ENCODE data around the gene TMEM259. TPM values are rescaled to one million over a fixed set of nuclear protein-coding genes. Genes with fewer than 3 reads are reported as not detected.

TMEM259 gene
- total and polyA plus RNA-seq, 9 of the 15 experiments (the other 6 are each of a cell fraction or from before 2014, with no cell fraction given) = 0.52 to 231 (median 63.6) TPM

GRCh38 chr19:982567-983170 is 38.3 kb downstream of the TMEM259 start (continued):
- TF ChIP-seq, protein P1, sequence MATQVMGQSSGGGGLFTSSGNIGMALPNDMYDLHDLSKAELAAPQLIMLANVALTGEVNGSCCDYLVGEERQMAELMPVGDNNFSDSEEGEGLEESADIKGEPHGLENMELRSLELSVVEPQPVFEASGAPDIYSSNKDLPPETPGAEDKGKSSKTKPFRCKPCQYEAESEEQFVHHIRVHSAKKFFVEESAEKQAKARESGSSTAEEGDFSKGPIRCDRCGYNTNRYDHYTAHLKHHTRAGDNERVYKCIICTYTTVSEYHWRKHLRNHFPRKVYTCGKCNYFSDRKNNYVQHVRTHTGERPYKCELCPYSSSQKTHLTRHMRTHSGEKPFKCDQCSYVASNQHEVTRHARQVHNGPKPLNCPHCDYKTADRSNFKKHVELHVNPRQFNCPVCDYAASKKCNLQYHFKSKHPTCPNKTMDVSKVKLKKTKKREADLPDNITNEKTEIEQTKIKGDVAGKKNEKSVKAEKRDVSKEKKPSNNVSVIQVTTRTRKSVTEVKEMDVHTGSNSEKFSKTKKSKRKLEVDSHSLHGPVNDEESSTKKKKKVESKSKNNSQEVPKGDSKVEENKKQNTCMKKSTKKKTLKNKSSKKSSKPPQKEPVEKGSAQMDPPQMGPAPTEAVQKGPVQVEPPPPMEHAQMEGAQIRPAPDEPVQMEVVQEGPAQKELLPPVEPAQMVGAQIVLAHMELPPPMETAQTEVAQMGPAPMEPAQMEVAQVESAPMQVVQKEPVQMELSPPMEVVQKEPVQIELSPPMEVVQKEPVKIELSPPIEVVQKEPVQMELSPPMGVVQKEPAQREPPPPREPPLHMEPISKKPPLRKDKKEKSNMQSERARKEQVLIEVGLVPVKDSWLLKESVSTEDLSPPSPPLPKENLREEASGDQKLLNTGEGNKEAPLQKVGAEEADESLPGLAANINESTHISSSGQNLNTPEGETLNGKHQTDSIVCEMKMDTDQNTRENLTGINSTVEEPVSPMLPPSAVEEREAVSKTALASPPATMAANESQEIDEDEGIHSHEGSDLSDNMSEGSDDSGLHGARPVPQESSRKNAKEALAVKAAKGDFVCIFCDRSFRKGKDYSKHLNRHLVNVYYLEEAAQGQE (IDR thresholded peaks at IDR 0.05; ENCODE audit: borderline replicate concordance) = peak; percentile 95
- TF ChIP-seq, protein P1 (CRISPR knock-in tag; IDR thresholded peaks at IDR 0.05; ENCODE audit: low read depth) = no peak
